GM21528 (cell line): ENCODE data around the gene ABCA1.
"Not testable (repeated sequence)": the region's sequence is repeated elsewhere in the genome, so short reads cannot be mapped to it uniquely, and the experiment has no call there.

Experiments used
- ATAC-seq: cut with Tn5 transposase; IDR thresholded peaks from one replicate; pipeline ENCODE4 v1.9.1; 2021; ENCODE audit warnings: mild to moderate bottlenecking, moderate library complexity; ENCODE audit not compliant: unreplicated experiment, low FRiP score

Gene ABCA1

GRCh38 chr9:104948277-104948676 lies 20.3 kb upstream of the ABCA1 start:
- ATAC-seq = no peak

GRCh38 chr9:104944871-104945270 lies 16.9 kb upstream of the ABCA1 start:
- ATAC-seq = no peak

DNA sequence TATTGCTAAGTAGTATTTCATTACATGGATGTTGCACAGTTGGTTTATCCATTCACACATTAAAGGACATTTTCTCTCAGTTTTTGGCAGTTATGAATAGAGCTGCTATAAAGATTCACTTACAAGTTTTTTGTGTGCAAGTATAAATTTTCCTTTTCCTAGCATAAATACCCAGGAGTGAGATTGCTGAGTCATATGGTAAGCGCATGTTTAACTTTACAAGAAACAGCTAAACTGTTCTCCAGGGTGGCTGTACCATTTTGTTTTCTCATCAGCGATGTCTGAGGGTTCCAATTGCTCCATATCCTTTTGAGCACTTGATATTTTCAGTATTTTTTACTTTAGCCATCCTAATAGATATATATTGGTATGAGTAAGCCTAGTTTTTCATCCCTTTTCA lies 16.4 kb upstream of the ABCA1 start:
- no peak for ATAC-seq

DNA sequence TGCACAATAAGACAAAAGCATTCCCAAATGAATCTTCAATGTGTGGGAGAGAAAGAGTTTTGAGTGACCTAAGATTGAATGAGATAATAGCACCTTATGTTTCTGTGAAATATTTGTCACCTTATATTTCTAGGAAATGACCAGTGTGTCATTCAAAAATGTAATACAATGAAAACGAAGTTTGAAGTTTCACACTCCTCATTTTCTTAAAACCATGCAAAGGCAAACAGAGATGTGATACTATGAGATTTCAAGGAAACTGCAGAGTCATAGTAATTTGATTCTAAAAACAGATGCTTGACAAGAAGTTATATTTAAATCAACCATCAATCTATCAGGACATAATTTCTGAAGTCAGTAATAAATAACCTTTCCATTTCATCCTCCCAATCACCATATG lies 13.6 kb upstream of the ABCA1 start:
- no peak for ATAC-seq

DNA sequence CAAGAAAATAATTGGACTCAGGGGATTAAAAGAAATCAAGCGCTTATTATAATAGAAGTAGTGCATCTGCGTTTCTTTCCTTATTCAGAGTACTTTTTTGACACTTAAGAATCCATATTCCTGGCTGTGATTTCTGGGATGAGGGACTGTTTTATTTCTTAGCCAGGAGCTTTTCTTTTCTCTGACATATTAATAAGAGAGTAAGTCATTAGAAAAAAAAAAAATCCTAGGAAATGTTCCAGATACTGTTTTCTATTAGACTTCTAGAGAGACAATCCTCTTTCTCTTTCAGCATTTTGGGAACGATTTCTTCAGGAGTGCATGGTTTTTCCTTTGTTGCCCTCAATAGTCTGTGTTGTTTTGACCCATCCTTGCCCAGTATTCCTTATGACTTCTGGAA lies 8.3 kb upstream of the ABCA1 start:
- ATAC-seq = no peak

DNA sequence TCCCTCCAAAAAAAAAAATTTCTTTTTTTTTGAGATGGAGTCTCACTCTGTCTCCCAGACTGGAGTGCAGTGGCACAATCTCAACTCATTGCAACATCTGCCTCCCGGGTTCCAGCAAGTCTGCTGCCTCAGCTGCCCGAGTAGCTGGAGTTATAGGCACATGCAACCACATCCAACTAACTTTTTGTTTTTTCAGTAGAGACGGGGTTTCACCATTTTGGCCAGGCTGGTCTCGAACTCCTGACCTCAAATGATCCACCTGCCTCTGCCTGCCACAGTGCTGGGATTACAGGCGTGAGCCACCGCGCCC lies 7.5 kb upstream of the ABCA1 start:
- ATAC-seq = not testable (repeated sequence)

DNA sequence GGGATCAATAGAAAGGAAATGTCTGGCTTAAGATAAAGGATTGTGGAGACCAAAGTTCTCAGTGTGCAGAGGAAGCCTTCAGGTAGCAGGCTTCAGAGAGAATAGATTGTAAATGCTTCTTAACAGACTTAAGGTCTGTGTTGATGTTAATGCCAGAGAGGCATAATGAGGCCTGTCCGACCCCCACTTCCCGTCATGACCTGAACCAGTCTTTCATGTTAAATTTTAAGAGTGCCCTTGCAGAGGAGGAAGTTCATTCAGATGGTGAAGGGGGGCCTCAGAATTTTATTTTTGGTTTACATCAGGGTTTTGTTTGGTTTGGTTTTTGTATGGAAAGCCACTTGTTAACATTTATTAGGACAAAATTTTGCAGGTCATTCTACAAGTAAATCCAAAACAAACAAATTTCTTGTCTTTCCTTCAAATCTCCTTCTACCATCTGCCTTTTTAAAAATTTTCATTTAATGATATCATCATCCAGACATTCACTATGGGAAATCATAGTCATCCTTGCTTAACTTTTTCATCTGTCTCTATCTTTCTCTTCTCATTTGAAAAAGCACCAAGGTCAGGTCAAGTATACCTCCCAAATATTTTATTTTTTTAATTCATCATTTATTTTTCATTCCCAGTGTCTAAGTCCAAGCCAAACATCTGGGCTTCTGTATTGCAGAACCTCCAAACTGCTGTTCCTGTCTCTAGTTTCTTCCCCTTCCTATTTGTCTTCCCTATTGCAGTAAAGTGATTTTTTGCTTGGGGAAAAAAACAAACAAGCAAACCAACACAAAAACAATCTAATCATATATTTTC lies 6.9 kb upstream of the ABCA1 start:
- no peak for ATAC-seq

GRCh38 chr9:104933091-104933490 lies 5.1 kb upstream of the ABCA1 start:
- ATAC-seq = not testable (repeated sequence)

GRCh38 chr9:104931256-104931655 lies 3.3 kb upstream of the ABCA1 start:
- ATAC-seq = no peak

DNA sequence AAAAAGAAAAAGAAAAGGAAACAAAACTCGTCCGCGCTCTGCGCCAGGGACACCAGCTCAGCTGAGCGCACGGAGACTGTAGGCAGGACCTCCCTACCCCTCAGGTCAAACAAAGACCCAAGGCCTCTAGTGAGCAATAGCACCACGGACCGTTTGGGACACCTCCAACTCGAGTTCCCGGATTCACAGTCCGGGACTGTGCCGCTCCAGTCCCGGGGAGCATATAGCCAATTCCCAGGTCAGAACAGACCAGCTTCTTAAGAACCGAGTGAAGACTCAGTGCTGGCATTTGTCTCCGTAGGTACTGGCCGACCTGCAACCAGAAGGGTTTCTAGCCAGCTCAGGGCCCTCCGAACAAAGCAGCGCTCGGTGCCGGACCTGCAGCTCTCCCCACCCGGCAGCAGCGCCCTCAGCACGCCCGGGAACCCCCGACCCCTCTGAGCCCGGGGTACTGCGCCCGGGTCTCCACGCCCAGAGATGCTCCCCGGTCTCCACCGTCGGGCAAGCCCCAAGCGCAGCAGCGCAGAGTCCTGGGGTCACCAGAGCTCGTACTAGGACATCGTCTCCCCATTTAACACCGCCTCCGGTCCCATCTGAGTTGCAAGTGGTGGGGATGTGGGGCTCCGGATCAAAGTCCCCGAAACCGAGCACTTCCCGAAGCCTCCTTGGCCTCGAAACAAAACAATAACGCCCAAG lies 591 bp downstream of the ABCA1 start:
- peak; percentile 32 for ATAC-seq

- ATAC-seq = peak; percentile 34
Observed at GRCh38 chr9:104923740-104924139, 4.2 kb downstream of the ABCA1 start.

- no peak for ATAC-seq
Observed at GRCh38 chr9:104923289-104923688, 4.7 kb downstream of the ABCA1 start.

- not testable (repeated sequence) for ATAC-seq
Observed at GRCh38 chr9:104922748-104923147, 5.2 kb downstream of the ABCA1 start.

- peak; percentile 82 for ATAC-seq
Observed at GRCh38 chr9:104921067-104921741, 6.8 kb downstream of the ABCA1 start.

- ATAC-seq = no peak
Observed at GRCh38 chr9:104915753-104916152, 12.2 kb downstream of the ABCA1 start.

GRCh38 chr9:104915049-104915448 lies 12.9 kb downstream of the ABCA1 start:
- no peak for ATAC-seq

GRCh38 chr9:104914466-104914865 lies 13.5 kb downstream of the ABCA1 start:
- no peak for ATAC-seq

DNA sequence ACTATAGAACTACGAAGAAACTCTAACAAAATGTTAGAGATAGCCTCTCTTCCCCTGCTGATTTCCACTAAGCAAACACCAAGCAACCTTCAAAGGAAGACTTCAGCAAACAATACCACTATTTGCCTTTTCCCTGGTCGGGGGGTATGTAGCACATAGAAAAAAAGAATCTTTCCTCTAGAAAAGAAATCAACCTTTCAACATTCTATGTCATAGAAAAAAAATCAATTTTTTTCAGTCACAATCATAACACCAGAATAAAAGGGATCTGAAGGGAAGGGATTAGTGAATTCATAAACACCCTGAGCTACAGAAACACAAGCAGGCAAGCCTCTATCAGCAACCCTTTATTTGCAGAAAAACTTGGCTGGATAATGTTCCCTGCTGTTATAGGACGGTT lies 15.3 kb downstream of the ABCA1 start:
- ATAC-seq = no peak

GRCh38 chr9:104911032-104911607 lies 16.8 kb downstream of the ABCA1 start:
- ATAC-seq = no peak

DNA sequence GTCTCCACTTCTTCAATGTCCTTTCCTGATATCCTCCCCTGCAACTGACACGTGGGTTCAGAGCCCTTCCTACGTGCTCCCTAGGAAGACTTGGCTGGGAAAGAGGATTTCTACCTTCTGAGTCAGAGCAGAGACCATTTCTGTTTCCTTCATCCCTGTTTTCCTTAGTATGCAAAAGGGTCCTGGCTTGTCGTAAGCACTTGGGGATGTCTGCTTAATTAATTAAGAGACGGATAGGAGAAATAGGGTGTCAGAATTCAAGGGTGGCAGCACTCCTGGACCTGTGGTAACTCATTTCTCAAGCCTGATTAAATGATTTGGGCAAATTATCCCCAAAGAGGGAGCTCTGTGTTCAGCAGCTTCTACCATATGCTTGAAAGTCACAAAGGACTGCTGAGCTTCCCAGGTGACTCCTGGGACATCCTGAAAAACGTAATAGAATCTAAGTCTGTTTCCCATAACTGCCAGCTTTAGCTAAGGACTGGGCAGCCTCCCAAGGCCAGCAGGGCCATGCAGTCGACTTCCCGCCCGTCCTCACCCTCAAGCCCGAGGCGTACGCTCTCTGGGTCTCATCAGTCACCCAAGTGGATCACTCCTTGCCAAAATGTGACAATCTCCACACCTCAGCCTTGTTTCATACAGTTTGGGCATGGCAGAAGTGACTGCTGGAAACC lies 20.5 kb downstream of the ABCA1 start:
- no peak for ATAC-seq
